Measurements from ENCODE around the gene TNRC18.
"Not testable (repeated sequence)": the region's sequence is repeated elsewhere in the genome, so short reads cannot be mapped to it uniquely, and the experiment has no call there.

The TNRC18 gene

DNA sequence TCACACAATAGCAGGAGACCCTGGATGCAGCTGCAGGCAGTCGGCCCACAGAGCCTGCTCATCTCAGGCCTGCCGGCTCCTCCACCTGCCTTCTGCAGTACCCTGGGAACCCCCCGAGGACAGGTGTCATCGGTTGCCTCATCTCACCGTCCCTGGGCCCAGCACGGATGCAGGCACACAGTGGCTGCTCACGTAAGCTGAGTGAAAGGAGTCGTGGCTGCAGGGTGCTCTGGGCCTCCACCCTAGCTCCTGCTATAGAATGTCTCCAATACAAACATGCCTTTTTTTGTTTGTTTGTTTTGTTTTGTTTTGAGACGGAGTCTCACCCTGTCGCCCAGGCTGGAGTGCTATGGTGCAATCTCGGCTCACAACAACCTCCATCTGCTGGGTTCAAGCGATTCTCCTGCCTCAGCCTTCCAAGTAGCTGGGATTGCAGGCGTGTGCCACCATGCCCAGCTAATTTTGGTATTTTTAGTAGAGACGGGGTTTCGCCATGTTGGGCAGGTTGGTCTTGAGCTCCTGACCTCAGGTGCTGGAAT lies 163.0 kb downstream of the TNRC18 start:
- not testable (repeated sequence) for DNase-seq

Data from DMS 273 treated with DMSO at 0.1 percent for 48 hours (cell line).